NCI-H1417 treated with DMSO at 0.1 percent for 48 hours (cell line): ENCODE measurements around the gene ASIC2.

Experiments used
- DNase-seq: peaks from one replicate; lab custom pipeline; 2025; lab: John Stamatoyannopoulos, UW

The ASIC2 gene

GRCh38 chr17:33287096-33287725 is 5.9 kb downstream of the ASIC2 start:
- no peak for DNase-seq

GRCh38 chr17:33285413-33285812 is 7.7 kb downstream of the ASIC2 start:
- DNase-seq, result no peak

GRCh38 chr17:33284022-33284421 is 9.1 kb downstream of the ASIC2 start:
- DNase-seq, result no peak

- no peak for DNase-seq
These were observed 12.7 kb downstream of the ASIC2 start for GRCh38 chr17:33280162-33280943.

GRCh38 chr17:33277436-33278100 is 15.5 kb downstream of the ASIC2 start:
- no peak for DNase-seq

- no peak for DNase-seq
These were observed 19.2 kb downstream of the ASIC2 start for GRCh38 chr17:33273743-33274410.

GRCh38 chr17:33273271-33273670 is 19.8 kb downstream of the ASIC2 start:
- DNase-seq, result no peak

GRCh38 chr17:33272438-33272837 is 20.7 kb downstream of the ASIC2 start:
- DNase-seq, result no peak

DNA sequence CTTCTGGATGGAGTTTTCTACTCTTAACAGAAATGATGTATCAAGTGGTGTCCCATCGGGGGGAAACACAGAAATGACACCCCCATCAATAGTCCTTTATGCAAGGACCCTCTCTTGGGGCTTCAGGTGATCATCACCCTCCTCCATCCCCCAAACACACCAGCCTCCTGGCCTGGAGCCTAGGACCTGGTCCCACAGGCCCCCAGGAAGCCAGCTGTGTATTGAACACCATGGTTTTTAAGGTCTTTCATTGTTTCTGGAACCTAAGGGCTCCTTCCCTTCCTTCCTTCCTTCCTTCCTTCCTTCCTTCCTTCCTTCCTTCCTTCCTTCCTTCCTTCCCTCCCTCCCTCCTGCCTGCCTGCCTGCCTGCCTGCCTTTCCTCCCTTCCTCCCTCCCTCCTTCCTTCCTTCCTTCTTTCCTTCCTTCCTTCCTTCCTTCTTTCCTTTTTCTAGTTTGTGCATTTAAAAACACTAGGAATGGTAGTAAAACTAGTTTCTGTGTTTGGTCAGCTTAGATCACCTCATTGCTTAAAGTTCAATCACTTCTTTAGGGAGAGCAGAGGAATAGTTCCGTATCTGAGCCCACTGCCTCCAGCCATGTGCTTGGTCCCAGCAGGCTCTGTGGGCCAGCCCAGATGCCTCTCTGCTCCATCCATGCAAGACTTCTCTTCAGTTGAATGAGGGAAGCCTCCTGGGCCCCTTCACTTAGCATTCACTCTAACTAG is 23.6 kb downstream of the ASIC2 start:
- no peak for DNase-seq

GRCh38 chr17:33267851-33268548 is 25.1 kb downstream of the ASIC2 start:
- no peak for DNase-seq

DNA sequence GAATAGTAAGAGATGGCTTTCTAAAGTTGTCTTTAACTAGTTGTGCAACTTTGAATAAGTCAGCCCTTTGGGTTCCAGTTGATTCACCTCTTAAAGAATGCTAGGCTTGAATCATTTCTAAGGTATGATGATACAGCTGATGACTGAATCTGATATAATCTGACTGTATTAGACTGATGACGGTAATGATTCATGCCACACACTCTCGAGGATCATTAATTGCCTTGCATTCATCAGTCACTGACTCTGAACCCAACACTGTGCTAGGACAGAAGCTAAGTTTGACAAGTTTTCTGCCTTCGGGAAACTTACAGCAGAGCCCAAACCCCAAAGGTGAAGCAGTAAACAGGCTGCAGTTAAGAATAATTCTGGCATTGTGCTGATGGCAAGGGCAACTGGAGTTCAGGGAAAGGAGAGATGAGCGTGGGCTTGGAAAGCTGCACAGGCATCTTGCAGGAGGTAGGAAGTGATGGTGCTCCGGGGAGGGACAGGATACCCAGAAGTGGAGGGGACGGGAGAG is 25.8 kb downstream of the ASIC2 start:
- DNase-seq, result no peak

DNA sequence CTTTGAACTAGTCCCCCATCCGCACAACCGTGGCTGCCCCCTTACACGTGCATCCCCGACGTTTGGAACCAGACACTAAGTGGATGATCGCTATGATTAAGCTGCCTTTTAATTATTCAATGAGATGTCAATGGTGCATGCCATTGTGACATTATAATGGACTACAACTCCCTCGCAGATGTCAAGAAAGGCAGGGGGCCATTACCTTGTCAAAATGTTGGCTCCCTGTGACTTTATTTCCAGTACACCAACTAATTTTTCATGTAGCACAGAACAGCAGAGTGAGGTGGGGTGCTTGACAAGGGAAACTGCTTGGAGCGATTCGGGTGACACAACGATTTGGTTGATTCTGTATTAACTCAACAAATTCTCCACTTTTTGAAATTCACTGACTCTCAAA is 26.5 kb downstream of the ASIC2 start:
- DNase-seq, result no peak

- no peak for DNase-seq
These were observed 27.0 kb downstream of the ASIC2 start for GRCh38 chr17:33266116-33266515.

DNA sequence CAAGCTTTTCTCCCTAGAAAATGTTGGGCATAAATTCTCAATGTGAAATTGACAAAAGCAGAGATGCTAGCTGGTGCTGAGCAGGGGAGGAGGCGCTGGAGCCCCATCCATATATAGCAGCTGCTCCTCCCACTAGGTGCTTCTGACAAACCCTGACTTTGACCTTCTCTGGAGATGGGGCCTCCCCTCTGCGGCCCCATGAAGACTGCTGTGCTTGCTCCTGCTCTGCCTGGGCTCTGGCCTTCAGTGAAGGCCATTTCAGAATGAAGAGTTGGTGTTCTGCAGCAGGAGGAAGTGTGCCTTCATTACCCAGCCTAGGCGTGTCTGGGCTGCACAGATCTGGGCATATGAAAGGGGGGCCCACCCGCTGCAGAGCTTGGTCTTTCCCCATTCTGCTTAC is 29.7 kb downstream of the ASIC2 start:
- no peak for DNase-seq

DNA sequence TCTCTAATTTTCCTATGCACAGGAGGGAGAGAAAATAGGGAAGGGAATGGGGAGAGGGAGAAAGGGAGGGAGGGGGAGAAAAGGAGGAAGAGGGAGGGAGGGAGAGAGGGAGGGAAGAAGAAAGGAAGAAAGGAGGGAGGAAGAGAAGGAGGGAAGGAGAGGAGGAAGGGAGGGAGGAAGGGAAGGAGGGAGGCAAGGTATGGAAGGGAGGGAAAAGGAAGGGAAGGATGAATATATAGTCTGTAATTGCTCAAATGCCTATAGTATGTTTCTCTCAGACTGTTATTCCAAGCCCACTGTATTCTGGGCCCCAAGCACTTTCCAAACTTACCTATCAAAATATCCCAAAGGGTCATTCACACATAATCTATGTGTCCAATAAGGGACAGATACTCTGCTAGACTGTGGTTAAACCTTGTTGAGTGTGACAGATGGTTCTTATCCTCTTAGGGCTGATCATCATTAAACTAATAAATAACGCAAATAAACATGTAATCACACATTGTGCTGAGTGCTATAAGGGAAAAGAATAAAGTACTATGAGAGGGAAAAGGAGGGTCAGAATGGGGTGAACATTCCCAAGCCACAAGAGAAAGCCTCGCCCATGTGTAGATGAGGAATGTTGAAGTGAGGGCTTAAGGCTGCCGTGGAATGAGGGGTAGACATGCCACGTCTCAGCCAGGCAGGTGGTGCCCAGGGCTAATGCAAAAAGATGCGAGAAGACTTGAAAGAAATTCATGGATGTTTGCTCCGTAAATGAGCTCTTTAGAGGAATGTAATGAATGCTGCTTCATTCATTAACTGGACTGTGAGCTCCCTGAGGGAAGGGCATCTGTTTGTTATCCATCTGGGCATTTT is 30.6 kb downstream of the ASIC2 start:
- no peak for DNase-seq

DNA sequence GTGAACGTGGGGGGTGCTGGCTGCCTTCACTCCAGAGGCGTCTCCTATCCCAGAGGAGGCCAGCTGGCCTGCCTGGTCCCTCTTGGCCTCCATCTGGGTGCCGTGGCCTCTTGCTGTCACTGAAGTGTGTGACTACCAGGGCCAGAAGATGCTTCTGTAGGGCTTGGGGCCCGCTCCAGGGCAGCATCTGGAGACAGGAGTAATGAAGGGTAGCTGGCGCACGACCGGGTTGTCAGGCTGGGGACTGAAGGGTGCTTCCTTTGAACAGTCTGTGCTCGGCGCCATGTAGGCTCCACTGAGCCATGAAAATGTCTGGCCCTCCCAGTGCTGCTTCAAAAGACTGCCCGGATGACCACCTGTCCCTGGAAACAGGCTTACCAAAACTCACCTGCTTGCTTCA is 31.3 kb downstream of the ASIC2 start:
- no peak for DNase-seq

GRCh38 chr17:33260638-33261037 is 32.5 kb downstream of the ASIC2 start:
- no peak for DNase-seq

DNA sequence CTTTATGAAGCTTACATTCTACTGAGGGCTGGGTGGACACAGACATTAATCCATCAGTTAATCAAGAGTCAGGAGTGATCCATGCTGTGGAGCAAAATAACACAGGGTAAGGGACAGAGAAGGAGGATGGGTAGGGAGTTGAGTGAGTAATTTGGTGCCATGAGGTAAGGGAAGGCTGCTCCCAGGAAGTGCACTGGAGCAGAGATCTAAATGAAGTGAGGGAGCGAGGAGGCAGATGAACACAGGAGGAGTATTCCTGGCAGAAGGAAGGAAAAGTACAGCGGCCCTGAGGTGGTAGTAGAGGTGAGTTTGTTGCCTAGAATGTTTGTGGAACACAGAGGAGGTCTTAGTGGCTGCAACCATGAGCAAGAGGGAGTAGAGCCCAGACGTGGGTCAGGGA is 34.8 kb downstream of the ASIC2 start:
- no peak for DNase-seq

DNA sequence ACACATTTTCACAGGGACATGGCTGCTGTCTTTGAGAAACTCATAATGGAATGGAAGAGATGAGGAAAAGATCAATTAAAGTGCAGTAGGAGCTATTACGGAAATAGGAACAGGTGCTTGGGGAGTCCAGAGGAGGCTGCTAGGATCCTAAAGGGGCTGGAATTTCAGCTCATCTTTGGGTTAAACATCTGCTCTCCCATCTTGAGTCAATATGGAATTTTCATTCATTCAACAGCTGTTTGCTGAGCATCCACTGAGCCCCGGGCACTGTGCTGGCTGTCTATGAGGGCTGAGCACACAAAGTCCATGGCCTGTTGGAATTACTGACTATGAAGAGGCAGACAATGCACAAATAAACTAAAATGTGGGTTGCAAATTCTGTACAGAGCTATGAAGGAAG is 47.9 kb downstream of the ASIC2 start:
- DNase-seq, result no peak

GRCh38 chr17:33243732-33244131 is 49.4 kb downstream of the ASIC2 start:
- DNase-seq, result no peak
